IPS DF 19.7 (cell line): ENCODE measurements around the gene PPP4C.
A peak's percentile ranks its signal among the peaks of the same experiment; 100 is the strongest.

ENCODE experiments used
- DNase-seq: peaks from one replicate; pipeline ENCODE4 v3.0.0-alpha.2; 2013; ENCODE audit warnings: low read depth, low spot score

PPP4C gene

DNA sequence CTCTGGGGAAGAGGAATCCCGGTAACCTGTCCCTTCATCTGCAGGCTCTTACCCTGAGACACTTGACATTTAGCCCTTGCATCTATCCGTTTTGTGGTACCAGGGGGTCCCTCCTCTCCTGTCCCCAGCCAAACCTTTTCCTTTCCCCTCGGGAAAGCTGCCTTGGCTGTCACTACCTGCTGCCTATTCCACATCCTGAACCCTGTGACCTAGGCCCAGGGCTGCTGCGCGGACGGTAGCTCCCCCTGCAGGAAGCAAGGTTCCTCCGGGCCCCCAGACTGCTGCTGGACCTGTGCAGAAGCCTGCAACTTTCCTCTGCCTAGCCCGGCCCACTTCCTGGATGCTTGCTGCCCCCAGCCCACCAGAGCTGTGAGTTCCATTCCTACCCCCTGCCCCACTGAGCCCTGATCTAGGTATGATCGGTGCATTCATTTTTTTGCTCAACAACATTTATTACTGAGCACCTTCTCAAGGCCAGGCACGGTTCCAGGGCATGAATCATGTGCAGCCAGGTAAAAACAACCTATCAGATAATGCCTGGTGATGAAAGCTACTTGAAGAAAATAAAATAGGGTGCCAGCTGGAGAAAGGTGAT is 20.7 kb upstream of the PPP4C start:
- no peak for DNase-seq

- no peak for DNase-seq
Measured at GRCh38 chr16:30060346-30060745, 15.4 kb upstream of the PPP4C start.

DNA sequence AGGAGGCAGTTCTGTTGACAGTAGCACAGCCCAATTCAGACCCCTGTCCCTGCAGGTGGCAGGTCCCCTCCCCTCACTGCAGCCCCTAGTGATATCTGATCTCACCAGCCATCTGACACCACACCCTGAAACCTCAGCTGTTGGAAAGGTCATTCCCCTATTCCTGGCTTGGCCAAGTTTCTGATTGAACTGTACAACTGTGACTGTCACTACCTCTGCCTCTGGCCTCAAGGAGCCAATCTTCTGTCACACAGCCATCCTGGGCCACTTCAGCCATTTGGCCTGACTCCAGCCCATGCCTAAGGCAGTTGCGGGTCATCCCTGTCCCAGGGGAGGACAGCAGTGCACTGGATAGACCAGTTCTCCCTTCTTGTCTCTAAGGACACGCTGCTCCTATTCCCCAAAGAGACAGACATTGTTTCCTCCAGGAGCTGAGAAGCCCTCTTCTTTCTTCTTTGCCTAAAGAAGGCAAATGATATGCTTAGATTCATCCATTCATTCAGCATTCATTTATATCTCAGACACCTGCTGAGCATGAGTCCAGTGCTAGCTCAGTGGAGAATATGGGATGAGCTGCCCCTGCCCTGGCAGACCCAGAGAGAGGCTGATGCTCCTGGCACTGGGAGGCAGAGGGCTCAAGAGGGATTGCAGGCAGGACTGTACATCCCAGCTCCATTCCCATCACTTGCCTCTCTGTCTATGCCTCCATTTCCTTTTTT is 14.8 kb upstream of the PPP4C start:
- DNase-seq: no peak

- DNase-seq: no peak
Measured at GRCh38 chr16:30063278-30063892, 12.4 kb upstream of the PPP4C start.

GRCh38 chr16:30063893-30064728 is 11.7 kb upstream of the PPP4C start:
- DNase-seq: no peak

GRCh38 chr16:30064729-30065101 is 11.1 kb upstream of the PPP4C start:
- DNase-seq: no peak

GRCh38 chr16:30065102-30065942 is 10.5 kb upstream of the PPP4C start, which contains the start of gene ALDOA:
Gene ALDOA (plus strand): TSS chr16:30065760. CDS start chr16:30066898, 1,138 bp downstream.
- peak; percentile 74 for DNase-seq

DNA sequence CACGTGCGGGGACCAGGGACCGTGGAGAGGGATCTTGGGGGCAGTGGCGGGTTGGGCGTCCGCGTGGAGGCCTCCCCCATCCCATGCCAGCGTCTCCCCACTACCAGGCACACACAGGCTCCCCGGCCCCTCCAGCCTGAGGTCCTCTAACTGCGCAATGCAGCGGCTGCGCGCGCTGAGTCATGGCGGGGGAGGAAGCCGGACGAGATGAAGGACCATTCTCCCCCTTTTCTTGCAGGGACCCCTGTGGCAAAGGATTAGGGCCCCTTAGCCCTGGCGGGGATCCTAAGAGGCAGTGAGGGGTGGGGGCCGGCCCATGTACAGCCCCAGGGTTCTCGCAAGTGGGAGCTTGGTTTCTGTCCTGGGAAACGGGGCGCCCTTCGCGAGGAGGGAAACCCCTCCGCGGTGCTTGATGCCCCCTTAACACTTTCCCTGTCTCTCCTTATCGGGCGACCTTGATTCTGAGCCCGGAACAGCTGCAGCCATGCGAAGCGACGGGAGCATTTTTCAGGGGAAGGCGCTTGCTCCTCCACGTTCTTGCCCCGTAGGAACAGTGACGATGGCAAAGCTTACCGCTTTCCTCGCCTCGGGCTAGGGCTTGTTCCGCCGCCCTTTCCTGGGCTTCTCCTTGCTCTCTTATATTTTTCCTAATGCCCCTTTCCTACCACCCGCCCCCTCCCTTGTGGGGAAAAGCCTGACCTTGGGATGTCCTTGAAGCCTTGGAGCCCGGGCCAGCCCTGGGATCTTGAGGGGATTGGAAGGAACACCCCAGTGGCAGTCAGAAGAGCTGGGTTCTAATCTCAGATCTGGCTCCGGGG is 9.6 kb upstream of the PPP4C start:
- DNase-seq: no peak

DNA sequence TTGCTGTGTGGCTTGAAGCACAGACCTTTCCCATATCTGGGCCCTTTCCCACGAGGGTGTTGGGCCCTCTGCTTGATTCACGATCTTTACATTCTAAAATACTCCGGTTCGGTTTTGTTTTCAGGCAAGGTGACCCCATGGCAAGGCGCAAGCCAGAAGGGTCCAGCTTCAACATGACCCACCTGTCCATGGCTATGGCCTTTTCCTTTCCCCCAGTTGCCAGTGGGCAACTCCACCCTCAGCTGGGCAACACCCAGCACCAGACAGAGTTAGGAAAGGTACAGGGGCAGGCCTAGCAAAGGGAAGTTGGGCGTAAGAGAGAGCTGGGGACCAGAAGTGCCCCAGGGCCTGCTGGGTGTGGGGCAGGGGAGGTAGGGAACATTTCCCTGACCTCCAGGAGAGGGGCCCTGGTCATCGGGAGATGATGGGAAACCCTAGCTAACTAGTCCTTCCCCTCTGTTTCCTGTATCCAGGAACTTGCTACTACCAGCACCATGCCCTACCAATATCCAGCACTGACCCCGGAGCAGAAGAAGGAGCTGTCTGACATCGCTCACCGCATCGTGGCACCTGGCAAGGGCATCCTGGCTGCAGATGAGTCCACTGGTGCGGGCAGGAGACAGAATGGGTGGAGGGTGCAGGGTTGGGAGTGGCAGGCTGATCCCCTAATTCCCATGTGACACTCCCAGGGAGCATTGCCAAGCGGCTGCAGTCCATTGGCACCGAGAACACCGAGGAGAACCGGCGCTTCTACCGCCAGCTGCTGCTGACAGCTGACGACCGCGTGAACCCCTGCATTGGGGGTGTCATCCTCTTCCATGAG is 8.8 kb upstream of the PPP4C start:
- no peak for DNase-seq

- no peak for DNase-seq
Measured at GRCh38 chr16:30067584-30067916, 8.2 kb upstream of the PPP4C start.

GRCh38 chr16:30068333-30068732 is 7.5 kb upstream of the PPP4C start:
- DNase-seq: no peak

- no peak for DNase-seq
Measured at GRCh38 chr16:30068750-30069610, 6.8 kb upstream of the PPP4C start.

DNA sequence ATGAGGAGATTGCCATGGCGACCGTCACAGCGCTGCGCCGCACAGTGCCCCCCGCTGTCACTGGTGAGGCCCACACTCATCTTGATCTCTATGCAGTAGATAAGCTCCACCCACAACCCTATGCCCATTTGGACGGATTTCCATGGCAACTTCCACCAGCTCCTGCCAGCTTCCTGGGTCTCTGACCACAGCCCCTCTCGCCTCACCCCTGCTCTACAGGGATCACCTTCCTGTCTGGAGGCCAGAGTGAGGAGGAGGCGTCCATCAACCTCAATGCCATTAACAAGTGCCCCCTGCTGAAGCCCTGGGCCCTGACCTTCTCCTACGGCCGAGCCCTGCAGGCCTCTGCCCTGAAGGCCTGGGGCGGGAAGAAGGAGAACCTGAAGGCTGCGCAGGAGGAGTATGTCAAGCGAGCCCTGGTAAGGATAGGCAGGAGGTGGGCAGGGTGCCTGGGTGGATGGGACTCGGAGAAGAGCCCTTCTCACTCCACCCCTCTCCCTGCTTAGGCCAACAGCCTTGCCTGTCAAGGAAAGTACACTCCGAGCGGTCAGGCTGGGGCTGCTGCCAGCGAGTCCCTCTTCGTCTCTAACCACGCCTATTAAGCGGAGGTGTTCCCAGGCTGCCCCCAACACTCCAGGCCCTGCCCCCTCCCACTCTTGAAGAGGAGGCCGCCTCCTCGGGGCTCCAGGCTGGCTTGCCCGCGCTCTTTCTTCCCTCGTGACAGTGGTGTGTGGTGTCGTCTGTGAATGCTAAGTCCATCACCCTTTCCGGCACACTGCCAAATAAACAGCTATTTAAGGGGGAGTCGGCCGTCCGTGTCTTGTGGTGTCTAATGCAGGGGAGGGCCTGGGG is 6.0 kb upstream of the PPP4C start:
- no peak for DNase-seq

GRCh38 chr16:30070490-30070889 is 5.3 kb upstream of the PPP4C start:
- DNase-seq: no peak

- no peak for DNase-seq
Measured at GRCh38 chr16:30076276-30076791, 540 bp downstream of the PPP4C start.

DNA sequence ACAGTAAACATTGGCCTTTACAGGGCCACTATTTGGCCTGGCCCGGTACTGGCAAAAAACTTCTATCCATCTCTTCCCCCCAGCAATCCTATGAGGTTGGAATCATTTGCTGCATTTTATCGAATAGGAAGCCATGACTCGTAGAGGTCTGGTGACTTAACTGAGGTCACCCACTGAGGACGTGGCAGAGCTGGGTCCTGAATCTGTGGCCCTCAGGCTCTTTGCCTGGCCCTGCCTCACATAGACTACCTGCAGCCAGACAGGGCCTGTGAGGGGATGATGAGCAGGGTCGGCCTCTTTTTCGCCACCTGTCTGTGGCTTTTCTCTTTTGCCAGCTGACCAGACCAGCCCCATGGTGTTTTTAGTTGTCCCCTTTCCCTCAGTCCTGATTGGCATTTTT is 1.9 kb downstream of the PPP4C start:
- no peak for DNase-seq

GRCh38 chr16:30078744-30079143 is 3.0 kb downstream of the PPP4C start:
- DNase-seq: no peak

GRCh38 chr16:30079480-30079879 is 3.7 kb downstream of the PPP4C start:
- no peak for DNase-seq
